Skeletal muscle satellite cell (primary cell): Measurements from ENCODE around the gene SERINC1.
A peak's percentile ranks its signal among the peaks of the same experiment; 100 is the strongest.
"Not testable (repeated sequence)": the region's sequence is repeated elsewhere in the genome, so short reads cannot be mapped to it uniquely, and the experiment has no call there.

ENCODE experiments used
- H3K27me3 ChIP-seq: 2 replicates; pipeline ENCODE4 v1.7.0; 2013; ENCODE audit warnings: low read length; ENCODE audit not compliant: control insufficient read depth, insufficient read depth
- H3K36me3 ChIP-seq: 2 replicates; pipeline ENCODE4 v1.7.0; 2013; ENCODE audit warnings: mild to moderate bottlenecking, control low read depth, low read length; ENCODE audit not compliant: insufficient read depth
- H3K4me1 ChIP-seq: 2 replicates; pipeline ENCODE4 v1.7.0; 2013; ENCODE audit warnings: low read length; ENCODE audit not compliant: control insufficient read depth, insufficient read depth
- H3K4me2 ChIP-seq: 2 replicates; pipeline ENCODE4 v1.7.0; 2013; ENCODE audit warnings: mild to moderate bottlenecking, low read length
- H3K4me3 ChIP-seq: 2 replicates; pipeline ENCODE4 v1.7.0; 2013; ENCODE audit warnings: low read length
- H3K9ac ChIP-seq: 2 replicates; pipeline ENCODE4 v1.7.0; 2013; ENCODE audit warnings: mild to moderate bottlenecking, low read depth, low read length, moderate library complexity
- H3K9me3 ChIP-seq: replicated peaks from 2 replicates; pipeline ENCODE4 v1.7.0; 2013; ENCODE audit warnings: mild to moderate bottlenecking, control low read depth, low read length

Gene SERINC1

DNA sequence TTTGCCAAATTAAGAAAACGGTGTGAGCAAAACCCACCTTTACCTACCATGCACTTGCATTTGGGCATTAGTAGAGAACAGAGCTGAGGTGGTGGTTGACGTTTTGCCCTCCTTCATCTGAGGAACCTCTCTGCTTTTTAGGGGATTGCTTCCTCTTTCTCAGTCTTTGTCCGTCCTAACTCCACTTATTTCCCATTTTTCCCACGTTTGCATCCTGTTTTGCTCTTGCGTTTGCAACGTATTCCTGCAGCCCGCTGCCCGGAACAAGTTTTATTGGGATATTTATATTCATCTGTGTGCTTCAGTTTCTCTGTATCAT is 374 bp upstream of the SERINC1 start:
- Histone ChIP-seq H3K4me1 (peaks cover 5% of the 10 kb centered on the region), H3K27me3 (no peaks in the 10 kb centered on the region), H3K4me2 (peak overlapping the region; percentile 84), H3K9ac (peak overlapping the region; percentile 94), H3K36me3 (no peaks in the 10 kb centered on the region), H3K4me3 (peak overlapping the region; percentile 80), H3K9me3 (no peaks in the 10 kb centered on the region)

DNA sequence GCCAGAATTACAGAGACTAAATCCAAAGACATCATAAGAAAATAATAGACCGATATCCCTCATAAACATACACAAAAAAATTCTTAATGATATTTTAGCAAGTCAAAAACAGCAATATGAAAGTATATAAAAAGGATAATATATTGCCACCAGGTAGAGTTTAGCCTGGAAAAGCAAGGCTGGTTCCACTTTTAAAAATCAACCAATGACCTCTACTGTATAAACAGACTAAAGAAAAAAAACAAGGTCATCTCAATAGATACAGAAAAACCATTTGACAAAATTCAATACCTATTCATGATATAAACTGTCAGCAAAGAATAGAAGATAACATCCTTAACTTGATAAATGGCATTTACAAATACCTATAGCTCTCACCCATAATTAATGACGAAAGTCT is 9.7 kb downstream of the SERINC1 start:
- no peaks in the 10 kb centered on the region for H3K9me3 ChIP-seq
- H3K4me2 ChIP-seq = no peak overlapping the region
- H3K4me3 ChIP-seq = no peak overlapping the region
- no peaks in the 10 kb centered on the region for H3K4me1 ChIP-seq
- no peaks in the 10 kb centered on the region for H3K27me3 ChIP-seq
- H3K9ac ChIP-seq = no peak overlapping the region
- peaks cover 23% of the 10 kb centered on the region for H3K36me3 ChIP-seq

DNA sequence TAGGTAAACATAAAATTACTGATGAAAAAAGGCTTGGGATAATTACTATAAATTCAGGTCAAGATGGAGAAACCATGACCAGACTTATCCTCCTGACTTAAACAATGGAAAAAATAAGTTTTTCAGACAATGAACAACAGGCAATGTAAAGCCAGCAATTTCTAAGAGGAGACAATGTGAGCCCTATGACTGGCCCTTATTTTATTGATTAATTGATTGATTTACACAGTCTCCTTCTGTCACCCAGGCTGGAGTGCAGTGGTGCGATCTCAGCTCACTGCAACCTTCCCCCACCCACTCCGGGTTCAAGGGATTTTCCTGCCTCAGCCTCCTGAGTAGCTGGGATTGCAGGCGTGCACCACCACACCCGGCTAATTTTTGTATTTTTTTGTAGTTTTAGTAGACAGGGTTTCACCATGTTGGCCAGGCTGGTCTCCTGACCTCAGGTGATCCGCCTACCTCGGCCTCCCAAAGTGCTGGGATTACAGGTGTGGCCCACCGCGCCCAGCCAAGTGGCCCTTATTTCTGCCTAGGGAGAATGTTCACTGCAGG is 11.7 kb downstream of the SERINC1 start:
- not testable (repeated sequence) for H3K9me3 ChIP-seq, H3K4me2 ChIP-seq, H3K4me3 ChIP-seq, H3K9ac ChIP-seq, H3K4me1 ChIP-seq, H3K27me3 ChIP-seq
- H3K36me3 ChIP-seq = peaks cover 27% of the 10 kb centered on the region

DNA sequence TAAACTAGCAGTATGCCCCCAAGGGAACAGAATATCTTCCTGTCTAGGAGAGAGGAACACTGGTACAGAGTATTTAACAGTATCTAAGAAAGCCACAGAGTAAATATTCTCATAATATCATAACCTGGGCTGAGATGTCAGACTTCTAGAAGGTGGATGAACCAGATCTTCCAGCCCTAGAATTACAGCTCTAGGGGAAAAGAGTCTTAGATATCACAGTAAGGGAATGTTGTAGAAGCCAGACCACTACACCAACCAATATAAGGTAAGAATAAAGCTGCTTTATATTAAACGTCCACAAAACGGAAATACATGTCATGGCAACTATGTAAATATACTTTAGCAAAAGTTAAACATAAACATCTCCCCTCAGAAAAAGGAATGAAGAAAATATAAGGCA is 12.4 kb downstream of the SERINC1 start:
- Histone ChIP-seq H3K4me2 (no peak overlapping the region), H3K9me3 (no peaks in the 10 kb centered on the region), H3K9ac (no peak overlapping the region), H3K36me3 (peaks cover 32% of the 10 kb centered on the region), H3K27me3 (no peaks in the 10 kb centered on the region), H3K4me1 (no peaks in the 10 kb centered on the region), H3K4me3 (no peak overlapping the region)

DNA sequence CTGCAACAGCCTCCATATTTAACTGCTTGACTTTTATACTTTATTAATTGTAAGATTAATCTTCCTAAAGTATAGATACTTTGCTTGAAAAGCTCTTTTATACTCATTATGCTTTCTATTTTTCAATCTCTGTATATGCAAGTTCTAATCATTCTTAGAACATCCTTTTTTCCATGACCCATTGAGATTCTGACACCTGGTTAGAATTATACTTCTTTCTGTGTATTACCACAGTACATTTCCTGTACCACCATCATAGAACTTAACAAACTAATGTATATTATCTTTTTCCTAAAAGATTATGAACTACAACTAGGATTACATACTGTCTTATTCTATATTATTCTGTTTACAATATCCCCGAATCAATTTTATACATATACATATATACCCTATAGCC is 13.5 kb downstream of the SERINC1 start:
- no peaks in the 10 kb centered on the region for H3K4me1 ChIP-seq

DNA sequence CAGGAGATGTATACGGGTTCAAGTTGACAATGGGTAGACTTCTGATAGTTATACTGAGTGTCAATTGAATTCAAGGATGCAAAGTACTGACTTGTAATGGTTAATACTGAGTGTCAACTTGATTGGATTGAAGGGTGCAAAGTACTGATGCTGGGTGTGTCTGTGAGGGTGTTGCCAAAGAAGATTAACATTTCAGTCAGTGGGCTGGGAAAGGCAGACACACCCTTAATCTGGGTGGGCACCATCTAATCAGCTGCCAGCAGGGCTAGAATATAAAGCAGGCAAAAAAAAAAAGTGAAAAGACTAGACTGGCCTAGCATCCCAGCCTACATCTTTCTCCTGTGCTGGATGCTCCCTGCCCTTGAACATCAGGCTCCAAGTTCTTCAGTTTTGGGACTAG is 16.5 kb downstream of the SERINC1 start:
- not testable (repeated sequence) for H3K4me3 ChIP-seq, H3K27me3 ChIP-seq, H3K4me1 ChIP-seq, H3K9ac ChIP-seq, H3K9me3 ChIP-seq, H3K4me2 ChIP-seq
- peaks cover 69% of the 10 kb centered on the region for H3K36me3 ChIP-seq

More for the DNA sequence above, 13.5 kb downstream of the SERINC1 start:
- no peak overlapping the region for H3K4me3 ChIP-seq
- H3K27me3 ChIP-seq = no peaks in the 10 kb centered on the region
- no peak overlapping the region for H3K4me2 ChIP-seq
- no peaks in the 10 kb centered on the region for H3K9me3 ChIP-seq
- no peak overlapping the region for H3K9ac ChIP-seq
- peaks cover 43% of the 10 kb centered on the region for H3K36me3 ChIP-seq

DNA sequence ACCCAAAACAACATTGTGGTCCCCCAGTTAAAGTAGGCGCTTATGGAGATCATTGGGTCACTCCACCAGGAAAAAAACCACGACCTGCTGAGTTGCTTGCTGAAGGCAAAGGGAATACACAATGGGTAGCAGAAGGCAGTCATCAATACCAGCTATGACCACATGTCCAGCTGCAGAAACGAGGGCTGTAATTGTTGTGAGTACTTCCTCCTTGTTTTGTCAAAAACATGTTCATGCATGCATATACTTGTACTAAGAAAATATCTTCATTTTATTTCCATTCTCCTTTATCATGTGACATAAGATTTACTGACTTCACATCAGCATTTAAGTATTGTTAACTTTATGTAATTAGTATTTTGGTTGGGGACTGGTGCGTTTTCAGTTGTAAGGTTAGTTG is 16.9 kb downstream of the SERINC1 start:
- Histone ChIP-seq H3K36me3 (peaks cover 69% of the 10 kb centered on the region), H3K4me2 (no peak overlapping the region), H3K27me3 (no peaks in the 10 kb centered on the region), H3K4me1 (no peaks in the 10 kb centered on the region), H3K9me3 (no peaks in the 10 kb centered on the region), H3K9ac (no peak overlapping the region), H3K4me3 (no peak overlapping the region)

DNA sequence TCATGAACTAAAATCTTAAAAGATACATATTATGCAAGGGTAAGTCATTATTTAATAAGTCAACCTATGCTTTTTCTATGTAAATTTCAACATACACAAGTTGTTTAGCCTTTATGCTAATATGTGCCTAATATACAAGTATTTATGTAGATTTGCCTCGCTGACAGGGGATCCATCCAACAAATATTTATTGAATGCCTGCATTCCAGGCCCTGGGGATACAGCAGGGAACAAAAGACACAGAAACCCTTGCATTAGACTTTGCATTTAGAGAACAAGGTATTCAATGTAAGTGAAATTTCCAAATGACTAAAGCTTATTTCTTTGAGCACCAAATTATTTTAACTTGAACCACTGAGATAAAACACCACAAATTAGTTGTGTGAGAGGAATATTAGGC is 19.1 kb downstream of the SERINC1 start:
- no peaks in the 10 kb centered on the region for H3K4me1 ChIP-seq
- no peaks in the 10 kb centered on the region for H3K9me3 ChIP-seq
- no peaks in the 10 kb centered on the region for H3K27me3 ChIP-seq
- H3K4me3 ChIP-seq = no peak overlapping the region
- no peak overlapping the region for H3K4me2 ChIP-seq
- H3K9ac ChIP-seq = no peak overlapping the region
- peaks cover 87% of the 10 kb centered on the region for H3K36me3 ChIP-seq

DNA sequence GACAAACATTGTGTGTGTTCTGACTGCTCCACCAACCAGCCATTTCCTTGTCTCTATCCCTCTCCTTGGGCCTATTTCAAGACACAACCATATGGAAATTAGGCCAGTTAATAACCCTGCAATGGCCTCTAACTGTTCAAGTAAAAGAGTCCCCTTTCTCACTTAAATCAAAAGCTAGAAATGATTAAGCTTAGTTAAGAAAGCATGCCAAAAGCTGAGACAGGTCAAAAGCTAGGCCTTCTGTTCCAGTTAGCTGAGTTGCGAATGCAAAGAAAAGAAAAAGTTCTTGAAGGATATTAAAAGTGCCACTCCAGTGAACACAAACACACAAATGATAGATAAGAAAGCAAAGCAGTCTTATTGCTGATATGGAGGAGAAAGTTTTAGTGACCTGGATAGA is 22.5 kb downstream of the SERINC1 start:
- Histone ChIP-seq H3K27me3 (no peaks in the 10 kb centered on the region), H3K4me3 (no peak overlapping the region), H3K9me3 (no peaks in the 10 kb centered on the region), H3K36me3 (peaks cover 83% of the 10 kb centered on the region), H3K4me2 (no peak overlapping the region), H3K4me1 (no peaks in the 10 kb centered on the region), H3K9ac (no peak overlapping the region)

DNA sequence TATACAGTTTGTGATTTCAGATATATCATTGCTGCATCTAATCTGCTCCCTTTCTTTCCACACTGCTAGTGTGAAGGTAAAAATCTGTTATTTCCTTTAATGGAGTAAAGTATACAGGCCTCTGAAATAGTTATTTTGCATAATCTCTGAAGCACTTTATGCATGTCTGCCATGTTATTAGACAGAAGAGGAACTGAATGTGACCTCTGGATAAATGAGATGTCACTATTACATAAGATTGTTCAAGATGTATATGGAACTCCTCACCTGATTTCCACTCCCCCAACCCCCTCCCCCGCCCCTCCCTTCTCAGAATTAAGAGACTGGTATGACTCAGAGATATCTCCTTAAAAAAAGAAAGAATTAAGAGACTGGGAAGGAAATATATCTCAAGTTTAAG is 26.3 kb downstream of the SERINC1 start:
- H3K9me3 ChIP-seq = no peaks in the 10 kb centered on the region
- peaks cover 65% of the 10 kb centered on the region for H3K36me3 ChIP-seq
- no peak overlapping the region for H3K9ac ChIP-seq
- H3K4me3 ChIP-seq = no peak overlapping the region
- H3K4me2 ChIP-seq = no peak overlapping the region
- H3K27me3 ChIP-seq = no peaks in the 10 kb centered on the region
- no peaks in the 10 kb centered on the region for H3K4me1 ChIP-seq

DNA sequence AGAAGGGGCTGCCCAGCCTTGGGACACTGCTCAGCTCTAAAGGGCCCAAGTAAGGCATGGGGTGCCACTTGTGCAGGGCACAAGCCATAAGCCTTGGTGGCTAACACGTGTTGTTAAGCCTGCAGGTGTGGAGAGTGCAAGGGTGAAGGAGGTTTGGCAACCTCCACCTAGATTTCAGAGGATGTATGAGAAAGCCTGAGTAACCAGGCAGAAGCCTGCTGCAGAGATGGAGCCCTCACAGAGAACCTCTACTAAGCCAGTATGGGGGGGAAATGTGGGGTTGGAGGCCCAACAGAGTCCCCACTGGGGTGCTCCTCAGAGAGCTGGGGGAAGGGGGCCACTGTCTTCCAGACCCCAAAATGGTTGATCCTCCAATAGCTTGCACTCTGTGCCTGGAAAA is 32.6 kb downstream of the SERINC1 start:
- Histone ChIP-seq H3K4me2 (no peak overlapping the region), H3K36me3 (peaks cover 55% of the 10 kb centered on the region), H3K9ac (no peak overlapping the region), H3K27me3 (no peaks in the 10 kb centered on the region), H3K9me3 (no peaks in the 10 kb centered on the region), H3K4me3 (no peak overlapping the region), H3K4me1 (no peaks in the 10 kb centered on the region)

DNA sequence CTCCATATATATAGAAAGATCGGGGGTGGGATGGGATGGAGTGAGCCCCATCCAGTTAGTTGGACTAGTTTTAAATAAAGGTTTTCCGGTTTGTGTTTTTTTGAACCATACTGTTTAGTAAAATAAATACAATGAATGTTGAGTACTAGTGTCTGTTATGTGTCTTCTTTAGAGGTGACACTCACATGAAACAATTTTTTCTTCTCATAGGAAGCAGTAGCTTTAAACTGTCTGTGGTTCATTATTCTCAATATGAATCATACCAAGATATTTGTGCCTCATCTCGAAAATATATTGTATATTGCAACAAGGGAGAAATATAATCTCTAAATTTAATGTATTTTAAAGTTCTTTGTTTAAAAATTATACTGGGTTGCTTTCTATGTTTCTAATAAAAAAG is 38.8 kb downstream of the SERINC1 start:
- H3K36me3 ChIP-seq = peaks cover 31% of the 10 kb centered on the region
- H3K4me3 ChIP-seq = no peak overlapping the region

More for the DNA sequence above, 38.8 kb downstream of the SERINC1 start:
- H3K4me2 ChIP-seq = no peak overlapping the region
- no peaks in the 10 kb centered on the region for H3K27me3 ChIP-seq
- no peak overlapping the region for H3K9ac ChIP-seq
- no peaks in the 10 kb centered on the region for H3K4me1 ChIP-seq
- H3K9me3 ChIP-seq = no peaks in the 10 kb centered on the region
